HG02763 (cell line): ENCODE results near the gene ERCC3.
"Not testable (repeated sequence)": the region's sequence is repeated elsewhere in the genome, so short reads cannot be mapped to it uniquely, and the experiment has no call there.

Experiments
- ATAC-seq: cut with Tn5 transposase; IDR thresholded peaks from one replicate; pipeline ENCODE4 v1.9.1; 2021; ENCODE audit warnings: mild to moderate bottlenecking, moderate library complexity; ENCODE audit not compliant: unreplicated experiment

Gene ERCC3

DNA sequence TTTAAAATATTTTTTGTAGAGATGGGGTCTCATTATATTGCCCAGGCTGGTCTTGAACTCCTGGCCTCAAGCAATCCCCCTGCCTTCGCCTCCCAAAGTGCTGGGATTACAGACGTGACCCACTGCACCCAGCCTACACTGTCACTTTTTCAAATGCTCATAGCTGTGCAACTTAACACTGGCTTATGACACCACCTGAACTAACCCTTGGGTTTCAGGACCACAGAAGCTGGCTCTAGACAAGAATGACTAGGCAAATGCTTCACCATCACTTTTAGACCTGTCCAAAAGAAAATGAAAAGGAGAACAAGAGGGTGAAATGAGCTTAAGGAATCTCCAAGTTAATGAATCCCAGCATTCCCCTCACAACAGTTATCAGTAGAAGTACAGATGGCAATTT lies 13.3 kb downstream of the ERCC3 start:
- no peak for ATAC-seq

- ATAC-seq: no peak
Measured at GRCh38 chr2:127279781-127280180, 14.2 kb downstream of the ERCC3 start.

GRCh38 chr2:127278959-127279358 lies 15.0 kb downstream of the ERCC3 start:
- ATAC-seq: no peak

- peak; percentile 85 for ATAC-seq
Measured at GRCh38 chr2:127277028-127277427, 16.9 kb downstream of the ERCC3 start.

DNA sequence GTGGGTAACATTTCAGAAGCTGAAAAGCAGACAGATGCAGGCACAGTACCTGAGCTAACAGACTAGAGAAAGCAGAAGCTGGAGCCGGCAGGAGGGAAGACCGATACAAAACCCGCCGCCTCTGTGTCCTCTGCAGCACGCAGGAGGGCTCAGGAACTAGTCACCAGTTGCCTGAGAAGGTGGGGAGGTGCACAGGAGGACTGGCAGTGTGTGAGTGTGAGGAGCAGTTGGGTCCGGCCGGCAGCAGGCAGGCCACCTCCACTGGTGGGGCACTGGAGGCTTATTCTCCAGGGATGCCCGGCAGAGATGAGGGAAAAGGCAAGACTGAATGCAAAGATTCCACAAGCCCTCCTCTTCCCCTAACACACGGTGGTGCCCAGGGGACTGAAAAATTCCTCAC lies 18.2 kb downstream of the ERCC3 start:
- ATAC-seq: no peak

DNA sequence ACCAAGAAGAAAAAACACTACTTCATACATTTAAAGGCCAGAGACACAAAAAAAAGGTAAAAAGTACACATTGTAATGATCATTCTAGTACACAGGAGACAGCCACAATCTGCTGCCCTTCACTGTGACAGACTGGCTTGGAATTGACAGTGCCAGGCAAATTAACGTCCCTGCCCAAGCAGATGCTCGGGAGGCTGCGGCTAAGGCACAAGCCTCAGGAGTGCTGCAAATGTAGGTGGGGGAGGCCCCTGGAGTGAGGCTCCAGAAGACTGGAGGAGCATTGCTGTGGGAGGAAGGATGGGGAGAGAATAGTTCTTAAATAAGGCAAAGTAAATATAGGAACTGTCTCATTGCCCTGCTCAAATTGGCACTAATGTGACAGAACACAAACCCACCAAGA lies 18.6 kb downstream of the ERCC3 start:
- ATAC-seq: no peak

- no peak for ATAC-seq
Measured at GRCh38 chr2:127270663-127271062, 23.3 kb downstream of the ERCC3 start.

DNA sequence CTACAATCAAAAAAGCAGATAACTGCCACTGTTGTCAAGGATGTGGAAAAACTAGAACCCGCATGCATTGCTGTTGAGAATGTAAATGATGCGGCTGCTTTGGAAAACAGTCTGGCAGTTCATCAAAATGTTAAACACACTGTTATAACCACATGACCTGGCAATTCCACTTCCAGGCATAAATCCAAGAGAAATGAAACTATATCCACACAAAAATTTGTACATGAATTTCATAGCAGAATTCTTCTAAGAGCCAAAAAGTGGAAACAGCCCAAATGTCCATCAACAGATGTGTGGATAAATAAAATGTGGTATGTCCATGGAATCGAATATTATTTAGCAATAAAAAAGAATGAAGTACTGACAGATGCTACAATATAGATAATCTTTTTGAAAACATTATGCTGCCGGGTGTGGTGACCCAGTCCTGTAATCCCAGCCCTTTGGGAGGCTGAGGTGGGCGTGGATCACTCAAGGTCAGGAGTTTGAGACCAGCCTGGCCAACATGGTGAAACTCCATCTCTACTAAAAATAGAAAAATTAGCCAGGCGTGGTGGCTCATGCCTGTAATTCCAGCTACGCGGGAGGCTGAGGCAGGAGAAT lies 32.0 kb downstream of the ERCC3 start:
- no peak for ATAC-seq

- no peak for ATAC-seq
Measured at GRCh38 chr2:127259355-127259754, 34.6 kb downstream of the ERCC3 start.

DNA sequence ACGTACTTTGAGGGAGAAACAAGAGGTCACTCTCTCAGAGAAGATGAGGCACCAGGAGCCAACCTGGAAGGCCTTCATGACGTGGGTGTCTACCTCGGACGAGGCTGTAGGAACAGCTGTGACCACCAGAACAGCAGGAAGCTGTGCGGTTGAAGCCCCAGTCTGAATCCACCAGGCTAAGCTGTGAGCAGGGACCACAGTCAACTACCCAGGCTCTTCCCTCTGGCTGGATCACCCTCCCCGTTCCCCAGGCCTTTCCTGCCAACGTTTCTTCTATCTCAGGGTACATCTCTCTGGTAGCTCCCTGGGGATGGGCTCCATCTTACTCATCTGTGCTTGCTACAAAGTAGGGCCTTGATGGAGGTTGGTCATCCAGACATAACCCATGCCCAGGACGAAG lies 37.1 kb downstream of the ERCC3 start:
- no peak for ATAC-seq

DNA sequence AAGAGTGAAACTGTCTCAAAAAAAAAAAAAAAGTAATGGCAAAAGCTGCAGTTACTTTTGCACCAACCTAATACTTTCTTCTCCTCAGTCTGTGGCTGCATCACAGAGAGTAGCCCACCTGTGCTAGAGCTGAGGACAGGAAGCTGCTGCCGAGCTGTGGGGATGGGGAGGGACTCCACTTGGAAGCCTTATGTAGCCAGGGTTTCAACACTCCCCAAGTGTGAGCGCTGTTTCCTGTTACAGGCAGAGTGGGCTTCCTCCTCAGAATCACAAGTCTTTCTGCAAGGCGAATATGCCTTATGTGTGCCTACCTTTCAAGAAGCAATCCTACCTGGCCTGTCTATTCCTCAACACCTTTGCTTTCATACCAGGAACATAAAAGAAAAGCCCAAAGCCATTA lies 37.6 kb downstream of the ERCC3 start:
- no peak for ATAC-seq

GRCh38 chr2:127255721-127256120 lies 38.2 kb downstream of the ERCC3 start:
- no peak for ATAC-seq

DNA sequence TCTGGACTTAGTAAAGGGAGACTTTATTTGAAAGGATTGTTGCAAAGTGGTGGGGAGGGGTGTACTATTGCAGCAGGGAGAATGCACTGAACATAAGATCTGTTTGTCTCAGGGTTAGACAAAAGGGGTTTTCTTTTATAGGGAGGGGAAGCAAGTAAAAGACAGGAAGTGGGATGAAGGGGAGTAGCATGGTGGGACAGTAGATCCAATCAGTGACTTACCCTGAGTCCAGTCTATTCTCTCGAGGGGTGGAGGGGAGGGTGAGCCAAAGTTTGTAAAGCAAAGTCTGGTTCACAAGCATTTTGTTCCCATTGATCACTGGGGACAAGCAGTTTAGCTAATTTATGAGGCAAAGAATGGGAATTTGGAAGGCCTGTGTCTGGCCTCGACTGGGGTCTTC lies 38.8 kb downstream of the ERCC3 start:
- ATAC-seq: no peak

DNA sequence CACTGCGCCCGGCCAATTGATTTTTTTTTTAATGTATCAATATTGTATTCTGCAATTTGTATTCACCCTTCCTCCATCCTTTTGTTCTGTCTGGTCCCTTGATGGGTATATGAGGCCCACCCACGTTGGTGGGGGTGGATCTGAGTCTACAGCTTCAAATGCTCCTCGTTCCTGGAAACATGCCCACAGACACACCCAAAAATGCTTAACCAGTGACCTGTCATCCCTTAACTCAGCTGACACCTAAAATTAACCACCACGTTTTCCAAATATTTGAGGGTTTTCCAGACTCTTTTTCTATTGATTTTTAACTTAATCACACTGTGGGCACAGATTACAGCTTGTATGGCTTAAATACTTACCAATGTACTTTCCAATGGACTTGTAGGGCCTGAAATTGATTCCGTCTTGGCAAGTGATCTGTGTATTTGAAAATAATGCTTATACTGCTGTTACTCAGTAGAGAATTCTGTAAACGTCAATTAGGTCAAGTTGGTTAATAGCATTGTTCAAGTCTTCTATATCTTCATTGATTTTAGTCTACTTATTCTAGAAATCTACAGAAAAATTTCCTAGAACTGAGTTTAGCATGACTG lies 39.5 kb downstream of the ERCC3 start:
- no peak for ATAC-seq

- ATAC-seq: not testable (repeated sequence)
Measured at GRCh38 chr2:127241184-127241583, 52.8 kb downstream of the ERCC3 start.

DNA sequence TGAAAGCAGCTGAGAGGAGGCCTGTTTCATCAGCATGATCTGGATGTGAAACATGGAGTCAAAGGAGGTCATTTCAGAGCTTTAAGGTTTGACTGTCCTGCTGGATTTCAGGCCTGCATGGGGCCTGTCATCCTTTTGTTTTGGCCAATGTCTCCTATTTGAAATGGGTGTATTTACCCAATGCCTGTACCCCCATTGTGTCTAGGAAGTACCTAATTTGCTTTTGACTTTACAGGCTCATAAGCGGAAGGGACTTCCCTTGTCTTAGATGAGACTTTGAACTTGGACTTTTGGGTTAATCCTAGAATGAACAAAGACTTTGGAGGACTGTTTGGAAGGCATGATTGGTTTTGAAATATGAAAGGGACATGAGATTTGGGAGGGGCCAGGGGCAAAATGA lies 54.5 kb downstream of the ERCC3 start:
- ATAC-seq: no peak

- ATAC-seq: not testable (repeated sequence)
Measured at GRCh38 chr2:127237768-127238167, 56.2 kb downstream of the ERCC3 start.

DNA sequence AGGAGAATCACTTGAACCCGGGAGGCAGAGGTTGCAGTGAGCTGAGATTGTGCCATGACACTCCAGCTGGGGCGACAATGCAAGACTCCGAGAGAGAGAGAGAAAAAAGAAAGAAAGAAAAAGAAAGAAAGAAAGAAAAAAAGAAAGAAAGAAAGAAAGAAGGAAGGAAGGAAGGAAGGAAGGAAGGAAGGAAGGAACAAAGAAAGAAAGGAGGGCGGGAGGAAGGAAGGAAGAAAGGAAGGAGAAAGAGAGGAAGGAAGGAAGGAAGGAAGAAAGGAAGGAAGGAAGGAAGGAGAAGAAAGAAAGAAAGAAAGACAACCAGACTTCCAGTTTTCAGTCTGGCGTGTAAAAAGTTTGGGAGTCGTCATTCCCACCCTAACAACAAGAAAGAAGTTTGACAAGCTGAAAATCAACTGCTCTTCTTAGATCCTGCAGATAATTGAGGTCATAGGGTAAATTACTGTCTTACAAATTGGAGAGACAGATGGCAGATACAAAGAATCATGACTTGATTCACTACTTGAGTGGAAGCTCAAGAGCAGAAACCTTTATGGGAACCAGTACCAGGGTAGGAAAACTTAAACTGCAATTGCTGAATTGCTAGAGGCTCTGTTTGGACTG lies 58.8 kb downstream of the ERCC3 start:
- no peak for ATAC-seq

DNA sequence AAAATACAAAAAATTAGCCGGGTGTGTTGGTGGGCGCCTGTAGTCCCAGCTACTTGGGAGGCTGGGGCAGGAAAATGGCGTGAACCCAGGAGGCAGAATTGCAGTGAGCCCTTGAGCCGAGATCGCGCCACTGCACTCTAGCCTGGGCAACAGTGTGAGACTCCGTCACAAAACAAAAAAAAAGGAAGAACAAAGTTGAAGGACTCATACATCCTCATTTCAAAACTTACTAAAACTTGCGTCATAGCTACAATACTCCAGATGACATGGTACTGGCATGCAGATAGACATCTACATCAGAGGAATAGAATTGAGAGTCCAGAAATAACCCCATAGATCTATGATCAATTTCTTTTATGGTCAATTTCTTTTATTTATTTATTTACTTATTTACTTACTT lies 60.2 kb downstream of the ERCC3 start:
- no peak for ATAC-seq

GRCh38 chr2:127231130-127231865 lies 62.6 kb downstream of the ERCC3 start:
- no peak for ATAC-seq

DNA sequence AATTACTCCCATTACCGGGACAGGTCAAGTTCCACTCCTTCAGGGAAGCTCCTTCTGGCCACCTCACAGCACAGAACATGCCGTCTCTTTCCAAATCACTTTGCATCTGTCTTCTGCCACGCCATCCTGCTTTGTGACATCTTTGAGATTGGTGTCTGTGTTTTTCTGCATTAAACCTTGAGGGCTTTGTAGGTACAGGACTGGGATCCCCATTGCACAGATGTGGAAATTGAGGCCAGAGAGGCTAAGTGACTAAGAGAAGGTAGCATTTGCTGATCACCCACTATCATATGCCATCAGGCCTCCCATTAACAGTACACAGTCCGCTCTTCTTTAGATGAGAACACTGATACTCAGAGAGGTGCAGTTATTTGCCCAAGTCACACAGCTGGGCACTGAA lies 64.4 kb downstream of the ERCC3 start:
- ATAC-seq: no peak

DNA sequence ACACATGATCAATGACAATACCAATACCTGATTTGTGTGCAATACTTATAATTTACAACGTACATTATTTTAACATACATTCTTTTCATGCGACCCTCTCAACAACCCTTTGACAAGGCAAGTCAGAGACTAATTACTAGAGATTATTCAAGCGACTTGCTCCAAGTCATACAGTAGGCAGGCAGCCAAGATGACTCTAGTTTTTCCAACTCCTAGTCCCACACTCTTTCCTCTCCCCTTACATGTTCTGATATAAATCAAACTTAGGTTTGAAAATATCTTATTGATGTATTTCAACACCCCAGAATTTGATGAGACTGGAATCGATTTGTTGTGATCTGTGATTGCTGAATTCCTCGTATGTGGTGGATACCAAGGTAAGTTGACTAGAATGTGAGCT lies 65.8 kb downstream of the ERCC3 start:
- ATAC-seq: no peak
